Measurements from ENCODE around the gene PRKN. TPM values are rescaled to one million over a fixed set of nuclear protein-coding genes. Genes with fewer than 3 reads are reported as not detected.
A peak's percentile ranks its signal among the peaks of the same experiment; 100 is the strongest.

PRKN gene
- total RNA-seq, 1 donor from 2014 or later: 2.8 TPM

GRCh38 chr6:161435748-161436070 is 1291.9 kb downstream of the PRKN start:
- Histone ChIP-seq H3K4me1 (peaks cover 31% of the 10 kb centered on the region), H3K27me3 (no peaks in the 10 kb centered on the region), H3F3A (ENCODE audit: low read depth) (peaks cover 8% of the 10 kb centered on the region), H3K27ac (no peak overlapping the region), H3K9me3 (ENCODE audit: low read depth) (no peaks in the 10 kb centered on the region), H3K9ac (no peak overlapping the region), H3K79me2 (ENCODE audit: low read depth) (no peaks in the 10 kb centered on the region), H2AFZ (replicated peaks) (no peak overlapping the region), H3K36me3 (no peaks in the 10 kb centered on the region), H3K4me2 (no peak overlapping the region), H4K20me1 (ENCODE audit: low read depth) (no peaks in the 10 kb centered on the region), H3K4me3 (no peak overlapping the region)
- H3K4me3 Mint-ChIP-seq: no peak overlapping the region
- peak overlapping the region; percentile 88 for H3K27ac Mint-ChIP-seq
- peaks cover 10% of the 10 kb centered on the region for H3K9me3 Mint-ChIP-seq
- no peak for DNase-seq (ENCODE audit: low spot score)
- H3K27me3 Mint-ChIP-seq (ENCODE audit: insufficient read depth, low read depth): no peaks in the 10 kb centered on the region
- TF ChIP-seq EZH2 (IDR thresholded peaks at IDR 0.05) (no peak), CTCF (IDR thresholded peaks at IDR 0.05) (no peak), EZH2phosphoT487 (IDR thresholded peaks at IDR 0.05) (no peak)
- peaks cover 4% of the 10 kb centered on the region for H3K36me3 Mint-ChIP-seq
- peaks cover 34% of the 10 kb centered on the region for H3K4me1 Mint-ChIP-seq

- Histone ChIP-seq H3K4me1 (peaks cover 31% of the 10 kb centered on the region), H3K27me3 (no peaks in the 10 kb centered on the region), H3K4me3 (no peak overlapping the region), H3F3A (ENCODE audit: low read depth) (peaks cover 8% of the 10 kb centered on the region), H3K9ac (no peak overlapping the region), H3K36me3 (no peaks in the 10 kb centered on the region), H3K4me2 (peak overlapping the region; percentile 39), H3K79me2 (ENCODE audit: low read depth) (no peaks in the 10 kb centered on the region), H2AFZ (replicated peaks) (peak overlapping the region; percentile 64), H4K20me1 (ENCODE audit: low read depth) (no peaks in the 10 kb centered on the region), H3K9me3 (ENCODE audit: low read depth) (no peaks in the 10 kb centered on the region), H3K27ac (peak overlapping the region; percentile 64)
- DNase-seq (ENCODE audit: low spot score): peak; percentile 59
- H3K27me3 Mint-ChIP-seq (ENCODE audit: insufficient read depth, low read depth): peaks cover 2% of the 10 kb centered on the region
- peaks cover 8% of the 10 kb centered on the region for H3K9me3 Mint-ChIP-seq
- peaks cover 29% of the 10 kb centered on the region for H3K4me1 Mint-ChIP-seq
- peak overlapping the region; percentile 99 for H3K27ac Mint-ChIP-seq
- no peak for TF ChIP-seq EZH2phosphoT487 (IDR thresholded peaks at IDR 0.05)
- TF ChIP-seq CTCF (IDR thresholded peaks at IDR 0.05): no peak
- no peak for TF ChIP-seq EZH2 (IDR thresholded peaks at IDR 0.05)
- peak overlapping the region; percentile 11 for H3K4me3 Mint-ChIP-seq
- peaks cover 6% of the 10 kb centered on the region for H3K36me3 Mint-ChIP-seq
Measured at GRCh38 chr6:161434921-161435747, 1292.4 kb downstream of the PRKN start.

- DNase-seq (ENCODE audit: low spot score): no peak
- no peak for TF ChIP-seq EZH2phosphoT487 (IDR thresholded peaks at IDR 0.05)
- H3K4me1 ChIP-seq: peaks cover 28% of the 10 kb centered on the region
- H3K79me2 ChIP-seq (ENCODE audit: low read depth): no peaks in the 10 kb centered on the region
- H3K4me2 ChIP-seq: peak overlapping the region; percentile 39
- Mint-ChIP-seq H3K9me3 (peaks cover 14% of the 10 kb centered on the region), H3K27ac (peak overlapping the region; percentile 99), H3K36me3 (peaks cover 5% of the 10 kb centered on the region), H3K4me3 (peak overlapping the region; percentile 38), H3K4me1 (peaks cover 25% of the 10 kb centered on the region), H3K27me3 (ENCODE audit: insufficient read depth, low read depth) (peaks cover 3% of the 10 kb centered on the region)
- H3K9me3 ChIP-seq (ENCODE audit: low read depth): no peaks in the 10 kb centered on the region
- H4K20me1 ChIP-seq (ENCODE audit: low read depth): no peaks in the 10 kb centered on the region
- H2AFZ ChIP-seq (replicated peaks): peak overlapping the region; percentile 64
- H3F3A ChIP-seq (ENCODE audit: low read depth): peaks cover 8% of the 10 kb centered on the region
- no peaks in the 10 kb centered on the region for H3K36me3 ChIP-seq
- H3K27me3 ChIP-seq: no peaks in the 10 kb centered on the region
- H3K4me3 ChIP-seq: no peak overlapping the region
- peak overlapping the region; percentile 64 for H3K27ac ChIP-seq
- H3K9ac ChIP-seq: no peak overlapping the region
Measured at GRCh38 chr6:161434350-161434749, 1293.2 kb downstream of the PRKN start.

- no peak overlapping the region for H3K9ac ChIP-seq
- peaks cover 8% of the 10 kb centered on the region for H3F3A ChIP-seq (ENCODE audit: low read depth)
- H4K20me1 ChIP-seq (ENCODE audit: low read depth): no peaks in the 10 kb centered on the region
- no peaks in the 10 kb centered on the region for H3K79me2 ChIP-seq (ENCODE audit: low read depth)
- H3K27ac ChIP-seq: no peak overlapping the region
- no peak overlapping the region for H3K4me2 ChIP-seq
- H3K4me1 ChIP-seq: peaks cover 20% of the 10 kb centered on the region
- TF ChIP-seq EZH2phosphoT487 (IDR thresholded peaks at IDR 0.05): no peak
- no peak for TF ChIP-seq EZH2 (IDR thresholded peaks at IDR 0.05)
- TF ChIP-seq CTCF (IDR thresholded peaks at IDR 0.05): no peak
- Mint-ChIP-seq H3K36me3 (peaks cover 3% of the 10 kb centered on the region), H3K27ac (no peak overlapping the region), H3K4me1 (peaks cover 25% of the 10 kb centered on the region), H3K9me3 (peaks cover 17% of the 10 kb centered on the region), H3K27me3 (ENCODE audit: insufficient read depth, low read depth) (peaks cover 3% of the 10 kb centered on the region), H3K4me3 (no peak overlapping the region)
- no peaks in the 10 kb centered on the region for H3K27me3 ChIP-seq
- H3K4me3 ChIP-seq: no peak overlapping the region
- no peaks in the 10 kb centered on the region for H3K36me3 ChIP-seq
- no peak overlapping the region for H2AFZ ChIP-seq (replicated peaks)
- DNase-seq (ENCODE audit: low spot score): no peak
- no peaks in the 10 kb centered on the region for H3K9me3 ChIP-seq (ENCODE audit: low read depth)
Measured at GRCh38 chr6:161432546-161432945, 1295.0 kb downstream of the PRKN start.

Data from neural progenitor cell (in vitro differentiated cells).